DOHH2 (cell line): Measurements from ENCODE around the gene SNRPD2.

Experiments used
- H3F3A ChIP-seq: fragments of 200-600 bp; sonication (generic), shearing (Covaris generic); 2 replicates; pipeline ENCODE4 v1.6.0; 2016; ENCODE audit warnings: antibody characterized with exemption, mild to moderate bottlenecking; ENCODE audit not compliant: control insufficient read depth, insufficient read depth
- H3K27ac ChIP-seq: fragments of 200-600 bp; sonication (generic); 2 replicates; pipeline ENCODE4 v1.5.1; 2014; ENCODE audit warnings: low read depth, mild to moderate bottlenecking, low read length, moderate library complexity
- H3K27me3 ChIP-seq: fragments of 200-600 bp; sonication (generic); 2 replicates; pipeline ENCODE4 v1.6.1; 2014; ENCODE audit warnings: mild to moderate bottlenecking, low read length, mixed read lengths; ENCODE audit not compliant: control insufficient read depth
- H3K36me3 ChIP-seq: fragments of 200-600 bp; sonication (generic); 2 replicates; pipeline ENCODE4 v1.6.1; 2014; ENCODE audit warnings: mild to moderate bottlenecking, low read length, moderate library complexity, mixed read lengths; ENCODE audit not compliant: control insufficient read depth
- H3K4me1 ChIP-seq: fragments of 200-600 bp; sonication (generic); 2 replicates; pipeline ENCODE4 v1.6.1; 2014; ENCODE audit warnings: mild to moderate bottlenecking, low read length, mixed read lengths; ENCODE audit not compliant: control insufficient read depth
- H3K4me2 ChIP-seq: fragments of 200-600 bp; sonication (generic); 2 replicates; pipeline ENCODE4 v1.6.0; 2014; ENCODE audit warnings: mild to moderate bottlenecking, low read length, moderate library complexity
- H3K4me3 ChIP-seq: fragments of 200-600 bp; sonication (generic); 2 replicates; pipeline ENCODE4 v1.5.1; 2014; ENCODE audit warnings: mild to moderate bottlenecking, low read length, mixed read lengths
- H3K79me2 ChIP-seq: fragments of 200-600 bp; sonication (generic); 2 replicates; pipeline ENCODE4 v1.6.1; 2014; ENCODE audit warnings: mild to moderate bottlenecking, low read length, mixed read lengths; ENCODE audit not compliant: control insufficient read depth
- H3K9me2 ChIP-seq: fragments of 200-600 bp; sonication (generic); replicated peaks from 2 replicates; pipeline ENCODE4 v1.6.1; 2014; ENCODE audit warnings: mild to moderate bottlenecking, low read length, mixed read lengths; ENCODE audit not compliant: control insufficient read depth
- H3K9me3 ChIP-seq: fragments of 200-600 bp; sonication (generic); 2 replicates; pipeline ENCODE4 v1.6.1; 2014; ENCODE audit warnings: antibody characterized with exemption, low read length, mixed read lengths; ENCODE audit not compliant: control insufficient read depth, insufficient read depth
- H4K20me1 ChIP-seq: fragments of 200-600 bp; sonication (generic); 2 replicates; pipeline ENCODE4 v1.6.0; 2014; ENCODE audit warnings: low read depth, mild to moderate bottlenecking, antibody characterized with exemption, low read length, moderate library complexity; ENCODE audit not compliant: control insufficient read depth, insufficient read depth
- EZH2phosphoT487 ChIP-seq: fragments of 200-600 bp; sonication (generic); IDR thresholded peaks from 2 replicates; pipeline ENCODE4 v1.6.1; 2017; ENCODE audit warnings: borderline replicate concordance, mild to moderate bottlenecking, antibody characterized with exemption, low read length, moderate library complexity, mixed read lengths
- TF ChIP-seq, protein P1 (sequence below): fragments of 200-600 bp; sonication (generic); IDR thresholded peaks from one replicate; pipeline ENCODE4 v1.5.1; 2014; ENCODE audit warnings: antibody characterized with exemption, mild to moderate bottlenecking, low read depth, low read length; ENCODE audit not compliant: poor library complexity, severe bottlenecking

SNRPD2 gene

DNA sequence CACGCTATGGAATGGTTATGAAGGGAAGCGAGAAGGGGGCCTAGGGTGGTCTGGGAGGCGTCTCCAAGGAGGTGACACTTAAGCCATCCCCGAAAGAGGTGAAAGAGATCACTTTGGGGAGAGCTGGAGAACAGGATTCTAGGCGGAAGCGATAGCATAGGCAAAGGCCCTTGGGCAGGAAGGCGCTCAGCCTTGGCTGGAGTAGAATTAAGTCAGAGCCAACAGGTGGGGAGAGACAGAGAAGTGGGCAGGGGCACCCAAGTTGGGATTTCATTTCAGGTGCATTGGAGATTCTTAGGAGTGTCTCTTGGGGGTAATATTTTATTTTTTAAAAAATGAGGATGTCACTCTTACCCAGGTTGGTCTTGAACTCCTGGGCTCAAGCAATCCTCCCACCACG, 9.6 kb downstream of the SNRPD2 start:
- Histone ChIP-seq H3K4me1 (peaks cover 21% of the 10 kb centered on the region), H4K20me1 (no peaks in the 10 kb centered on the region), H3K9me2 (no peaks in the 10 kb centered on the region), H3K4me2 (peak overlapping the region; percentile 82), H3K27me3 (no peaks in the 10 kb centered on the region), H3K36me3 (peaks cover 29% of the 10 kb centered on the region), H3K79me2 (no peaks in the 10 kb centered on the region), H3K4me3 (peak overlapping the region; percentile 70), H3K9me3 (no peaks in the 10 kb centered on the region), H3K27ac (no peak overlapping the region), H3F3A (peaks cover 15% of the 10 kb centered on the region)
- TF ChIP-seq, protein P1, sequence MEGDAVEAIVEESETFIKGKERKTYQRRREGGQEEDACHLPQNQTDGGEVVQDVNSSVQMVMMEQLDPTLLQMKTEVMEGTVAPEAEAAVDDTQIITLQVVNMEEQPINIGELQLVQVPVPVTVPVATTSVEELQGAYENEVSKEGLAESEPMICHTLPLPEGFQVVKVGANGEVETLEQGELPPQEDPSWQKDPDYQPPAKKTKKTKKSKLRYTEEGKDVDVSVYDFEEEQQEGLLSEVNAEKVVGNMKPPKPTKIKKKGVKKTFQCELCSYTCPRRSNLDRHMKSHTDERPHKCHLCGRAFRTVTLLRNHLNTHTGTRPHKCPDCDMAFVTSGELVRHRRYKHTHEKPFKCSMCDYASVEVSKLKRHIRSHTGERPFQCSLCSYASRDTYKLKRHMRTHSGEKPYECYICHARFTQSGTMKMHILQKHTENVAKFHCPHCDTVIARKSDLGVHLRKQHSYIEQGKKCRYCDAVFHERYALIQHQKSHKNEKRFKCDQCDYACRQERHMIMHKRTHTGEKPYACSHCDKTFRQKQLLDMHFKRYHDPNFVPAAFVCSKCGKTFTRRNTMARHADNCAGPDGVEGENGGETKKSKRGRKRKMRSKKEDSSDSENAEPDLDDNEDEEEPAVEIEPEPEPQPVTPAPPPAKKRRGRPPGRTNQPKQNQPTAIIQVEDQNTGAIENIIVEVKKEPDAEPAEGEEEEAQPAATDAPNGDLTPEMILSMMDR: no peak
- no peak for TF ChIP-seq EZH2phosphoT487

DNA sequence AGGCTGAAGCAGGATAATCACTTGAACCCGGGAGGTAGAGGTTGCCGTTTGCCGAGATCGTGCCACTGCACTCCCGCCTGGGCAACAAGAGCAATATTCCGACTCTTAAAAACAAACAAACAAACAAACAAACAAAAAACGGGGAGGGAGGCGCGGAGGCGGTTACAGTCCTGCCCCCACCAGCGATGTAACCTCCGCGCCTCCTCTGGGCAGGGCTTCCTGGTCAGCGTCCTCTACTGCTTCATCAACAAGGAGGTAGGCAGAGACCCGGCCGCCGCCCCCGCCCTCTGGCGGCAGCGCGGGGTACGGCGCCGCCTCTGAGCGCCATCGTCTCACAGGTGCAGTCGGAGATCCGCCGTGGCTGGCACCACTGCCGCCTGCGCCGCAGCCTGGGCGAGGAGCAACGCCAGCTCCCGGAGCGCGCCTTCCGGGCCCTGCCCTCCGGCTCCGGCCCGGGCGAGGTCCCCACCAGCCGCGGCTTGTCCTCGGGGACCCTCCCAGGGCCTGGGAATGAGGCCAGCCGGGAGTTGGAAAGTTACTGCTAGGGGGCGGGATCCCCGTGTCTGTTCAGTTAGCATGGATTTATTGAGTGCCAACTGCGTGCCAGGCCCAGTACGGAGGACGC, 10.2 kb downstream of the SNRPD2 start:
- Histone ChIP-seq H3K4me1 (peaks cover 26% of the 10 kb centered on the region), H3F3A (peaks cover 15% of the 10 kb centered on the region), H3K4me3 (peak overlapping the region; percentile 70), H3K9me3 (no peaks in the 10 kb centered on the region), H3K79me2 (no peaks in the 10 kb centered on the region), H4K20me1 (no peaks in the 10 kb centered on the region), H3K4me2 (peak overlapping the region; percentile 82), H3K9me2 (no peaks in the 10 kb centered on the region), H3K36me3 (peaks cover 26% of the 10 kb centered on the region), H3K27ac (no peak overlapping the region), H3K27me3 (no peaks in the 10 kb centered on the region)
- TF ChIP-seq, protein P1: peak; percentile 88
- TF ChIP-seq EZH2phosphoT487: no peak

GRCh38 chr19:45677351-45678230, 14.2 kb downstream of the SNRPD2 start:
- H3K4me1 ChIP-seq: peaks cover 27% of the 10 kb centered on the region
- no peaks in the 10 kb centered on the region for H3K27me3 ChIP-seq
- H3K27ac ChIP-seq: no peak overlapping the region
- H4K20me1 ChIP-seq: no peaks in the 10 kb centered on the region
- H3K4me3 ChIP-seq: peak overlapping the region; percentile 70
- H3K79me2 ChIP-seq: no peaks in the 10 kb centered on the region
- TF ChIP-seq, protein P1: no peak
- no peak for TF ChIP-seq EZH2phosphoT487
- peaks cover 6% of the 10 kb centered on the region; the same call in 1 of the 2 replicates for H3F3A ChIP-seq
- no peaks in the 10 kb centered on the region for H3K36me3 ChIP-seq
- no peaks in the 10 kb centered on the region for H3K9me2 ChIP-seq
- no peaks in the 10 kb centered on the region for H3K9me3 ChIP-seq
- peak overlapping the region; percentile 84 for H3K4me2 ChIP-seq
